Hypothalamus (tissue), 51 donors: ENCODE measurements around the gene PLEKHD1.

Experiments used
- DNase-seq, 51 donors: peaks; one replicate each; lab custom pipeline; 2025; lab: John Stamatoyannopoulos, UW

PLEKHD1 gene

GRCh38 chr14:69543341-69544115 is 59.0 kb downstream of the PLEKHD1 start:
- DNase-seq, result peak in 24 of 51 donors; percentile 2 to 73 (median 20)

GRCh38 chr14:69547701-69548348 is 63.3 kb downstream of the PLEKHD1 start:
- peak in 19 of 51 donors; percentile 8 to 80 (median 29) for DNase-seq

- DNase-seq, result peak in 1 of 51 donors; percentile 28
Measured at GRCh38 chr14:69548566-69548965, 64.0 kb downstream of the PLEKHD1 start.

GRCh38 chr14:69551511-69551910 is 67.0 kb downstream of the PLEKHD1 start:
- no peak for DNase-seq

- DNase-seq, result no peak
Measured at GRCh38 chr14:69553252-69553651, 68.7 kb downstream of the PLEKHD1 start.

- DNase-seq, result peak in 21 of 51 donors; percentile 2 to 62 (median 24)
Measured at GRCh38 chr14:69554500-69554899, 70.0 kb downstream of the PLEKHD1 start.

- no peak for DNase-seq
Measured at GRCh38 chr14:69558774-69559173, 74.2 kb downstream of the PLEKHD1 start.

GRCh38 chr14:69559581-69560011 is 75.1 kb downstream of the PLEKHD1 start:
- peak in 37 of 51 donors; percentile 8 to 85 (median 57) for DNase-seq

GRCh38 chr14:69560826-69561225 is 76.3 kb downstream of the PLEKHD1 start:
- no peak for DNase-seq

GRCh38 chr14:69561893-69562292 is 77.4 kb downstream of the PLEKHD1 start:
- DNase-seq, result no peak

GRCh38 chr14:69567563-69567962 is 83.0 kb downstream of the PLEKHD1 start:
- no peak for DNase-seq

- no peak for DNase-seq
Measured at GRCh38 chr14:69569859-69570258, 85.3 kb downstream of the PLEKHD1 start.

GRCh38 chr14:69570836-69571330 is 86.4 kb downstream of the PLEKHD1 start:
- no peak for DNase-seq

GRCh38 chr14:69571449-69572029 is 87.0 kb downstream of the PLEKHD1 start:
- no peak for DNase-seq

- DNase-seq, result no peak
Measured at GRCh38 chr14:69572030-69572840, 87.7 kb downstream of the PLEKHD1 start.

GRCh38 chr14:69572841-69573135 is 88.3 kb downstream of the PLEKHD1 start:
- no peak for DNase-seq

GRCh38 chr14:69573205-69573830 is 88.8 kb downstream of the PLEKHD1 start:
- no peak for DNase-seq

GRCh38 chr14:69573831-69574262 is 89.3 kb downstream of the PLEKHD1 start:
- peak in 11 of 51 donors; percentile 4 to 66 (median 22) for DNase-seq

- peak in 27 of 51 donors; percentile 7 to 71 (median 26) for DNase-seq
Measured at GRCh38 chr14:69574263-69574953, 89.9 kb downstream of the PLEKHD1 start, which contains the start of gene CCDC177. CCDC177 (minus strand) TSS chr14:69574871; CDS start chr14:69573622, 1,249 bp downstream.

- DNase-seq, result no peak
Measured at GRCh38 chr14:69574954-69575295, 90.4 kb downstream of the PLEKHD1 start.
